HCT116 (cell line): ENCODE measurements around the gene MSH2. TPM values are rescaled to one million over a fixed set of nuclear protein-coding genes. Genes with fewer than 3 reads are reported as not detected.

Source experiments
- ATAC-seq: fragments of 200-7000 bp; cut with Tn5 transposase; 2 replicates; pipeline ENCODE4 v1.9.1; 2020; ENCODE audit warnings: mild to moderate bottlenecking, moderate library complexity
- BruUV-seq: library from RNA; stranded (reverse); fragments of 400-500 nt; replicated peaks from 2 replicates; lab custom pipeline; 2021; lab: Mats Ljungman, UMichigan
- CTCF ChIA-PET: fragments of 300-600 bp; sonication (Branson Sonifier 250); formaldehyde crosslinking; loops from one replicate; lab custom pipeline; 2021; ENCODE audit warnings: antibody characterized with exemption; lab: Charles Lee
- POLR2A ChIA-PET: fragments of 300-600, 350-600 bp; sonication (Branson Sonifier 250); formaldehyde crosslinking; loops from one replicate; lab custom pipeline; 2021; ENCODE audit warnings: antibody characterized with exemption; lab: Charles Lee
- RAD21 ChIA-PET, 2 experiments: fragments of 300-600 bp; sonication (Branson Sonifier 250); formaldehyde crosslinking; loops; one replicate each; lab custom pipeline; 2023; ENCODE audit warnings: low total read pairs in 2 of 2; ENCODE audit not compliant: uncharacterized antibody in 2 of 2, unreplicated experiment in 2 of 2, low non-redundant PET in 1 of 2; lab: Charles Lee
- DNase-seq: peaks from one replicate; pipeline ENCODE4 v3.0.0-alpha.2; 2010; ENCODE audit warnings: low read depth, low spot score
- H2AFZ ChIP-seq: fragments of 200-600 bp; shearing (Covaris generic), sonication (generic); 2 replicates; pipeline ENCODE4 v1.6.1; 2017; ENCODE audit warnings: low read depth, mixed run types, mixed read lengths, antibody characterized with exemption, low read length; ENCODE audit not compliant: poor library complexity, severe bottlenecking
- H3K27ac ChIP-seq: 2 replicates; pipeline ENCODE4 v1.5.1; 2012; ENCODE audit warnings: low read depth, low read length
- H3K27me3 ChIP-seq: fragments of 200-600 bp; sonication (generic); 2 replicates; pipeline ENCODE4 v1.6.1; 2016; ENCODE audit warnings: mixed run types, low read length, mixed read lengths; ENCODE audit not compliant: insufficient read depth
- H3K36me3 ChIP-seq, 2 experiments: fragments of 200-500 bp in 1 of 2; fragments of 200-600 bp in 1 of 2; sonication (Bioruptor generic) in 1 of 2; sonication (generic) in 1 of 2; 2 replicates each; pipeline versions ENCODE4 v1.5.1 to v1.6.1; 2014 to 2016; ENCODE audit warnings: low read length in 2 of 2, inconsistent platforms in 1 of 2, mixed read lengths in 1 of 2, mixed run types in 1 of 2; ENCODE audit not compliant: insufficient read depth in 2 of 2, control insufficient read depth in 1 of 2
- H3K4me1 ChIP-seq, 2 experiments: fragments of 200-600 bp in 1 of 2; sonication (generic) in 1 of 2; 2 replicates each; pipeline versions ENCODE4 v1.5.1 to v1.6.1; 2012 to 2017; ENCODE audit warnings: low read length in 2 of 2, inconsistent platforms in 1 of 2, mild to moderate bottlenecking in 1 of 2, mixed read lengths in 1 of 2, mixed run types in 1 of 2, moderate library complexity in 1 of 2; ENCODE audit not compliant: insufficient read depth in 2 of 2, control insufficient read depth in 1 of 2
- H3K4me2 ChIP-seq: fragments of 200-600 bp; sonication (generic); 2 replicates; pipeline ENCODE4 v1.6.1; 2017; ENCODE audit warnings: mixed run types, low read length, mixed read lengths
- H3K4me3 ChIP-seq, 2 experiments: fragments of 200-600 bp in 1 of 2; sonication (generic) in 1 of 2; replicated peaks in 1 of 2; 2 replicates each; pipeline ENCODE4 v1.5.1; 2011 to 2016; ENCODE audit warnings: low read length in 2 of 2, control low read depth in 1 of 2, low read depth in 1 of 2, mild to moderate bottlenecking in 1 of 2, mixed read lengths in 1 of 2, mixed run types in 1 of 2
- H3K79me2 ChIP-seq: fragments of 200-600 bp; sonication (generic); 2 replicates; pipeline ENCODE4 v1.6.1; 2017; ENCODE audit warnings: mild to moderate bottlenecking, mixed run types, low read length, moderate library complexity, mixed read lengths; ENCODE audit not compliant: insufficient read depth
- H3K9ac ChIP-seq: fragments of 200-600 bp; sonication (generic); 2 replicates; pipeline ENCODE4 v1.6.1; 2016; ENCODE audit warnings: low read length, mixed read lengths
- H3K9me2 ChIP-seq: fragments of 200-600 bp; sonication (generic), shearing (Covaris generic); 2 replicates; pipeline ENCODE4 v1.6.1; 2017; ENCODE audit warnings: mixed run types, mild to moderate bottlenecking, moderate library complexity; ENCODE audit not compliant: insufficient read depth
- H3K9me3 ChIP-seq, 2 experiments: fragments of 200-500 bp in 1 of 2; fragments of 200-600 bp in 1 of 2; sonication (Bioruptor generic) in 1 of 2; sonication (generic) in 1 of 2; 2 replicates each; pipeline ENCODE4 v1.6.1; 2014 to 2017; ENCODE audit warnings: low read length in 2 of 2, mixed read lengths in 2 of 2, inconsistent platforms in 1 of 2, low read depth in 1 of 2, mild to moderate bottlenecking in 1 of 2, mixed run types in 1 of 2, moderate library complexity in 1 of 2; ENCODE audit not compliant: control insufficient read depth in 1 of 2, insufficient read depth in 1 of 2
- H4K20me1 ChIP-seq: fragments of 200-600 bp; sonication (generic), shearing (Covaris generic); 2 replicates; pipeline ENCODE4 v1.6.1; 2017; ENCODE audit warnings: mixed run types, mild to moderate bottlenecking, moderate library complexity; ENCODE audit not compliant: insufficient read depth
- ATF3 ChIP-seq: IDR thresholded peaks from 2 replicates; pipeline ENCODE4 v1.6.1; 2012
- CEBPB ChIP-seq: IDR thresholded peaks from 2 replicates; pipeline ENCODE4 v1.6.1; 2012; ENCODE audit warnings: low read depth
- FOSL1 ChIP-seq: IDR thresholded peaks from 2 replicates; pipeline ENCODE4 v1.6.1; 2012; ENCODE audit warnings: low read depth
- JUND ChIP-seq: IDR thresholded peaks from 2 replicates; pipeline ENCODE4 v1.6.1; 2012
- POLR2A ChIP-seq: IDR thresholded peaks from 2 replicates; pipeline ENCODE4 v1.7.0; 2011; ENCODE audit warnings: borderline replicate concordance; ENCODE audit not compliant: insufficient read depth, insufficient read length; ENCODE audit errors: extremely low read depth
- RAD21 ChIP-seq: IDR thresholded peaks from 2 replicates; pipeline ENCODE4 v1.6.1; 2012; ENCODE audit warnings: low read depth, mild to moderate bottlenecking
- REST ChIP-seq: IDR thresholded peaks from 2 replicates; pipeline ENCODE4 v1.6.1; 2012; ENCODE audit warnings: low read depth
- SRF ChIP-seq: IDR thresholded peaks from 2 replicates; pipeline ENCODE4 v1.6.1; 2012; ENCODE audit warnings: low read depth
- TCF7L2 ChIP-seq: IDR thresholded peaks from 2 replicates; pipeline ENCODE4 v1.7.0; 2011; ENCODE audit warnings: borderline replicate concordance, inconsistent platforms; ENCODE audit not compliant: insufficient read depth, insufficient read length; ENCODE audit errors: extremely low read depth
- ZFX ChIP-seq: fragments of 450-650 bp; IDR thresholded peaks from 2 replicates; pipeline ENCODE4 v1.6.1; 2017
- intact Hi-C: fragments of 100-400 bp; cut with micrococcal nuclease; formaldehyde crosslinking; loops from 2 replicates; pipeline ENCODE4 v1.10.0; 2022
- total RNA-seq: library from RNA; stranded (reverse); gene quantifications from one replicate; pipeline ENCODE4 v1.2.1, GENCODE V29; 2021; ENCODE audit not compliant: unreplicated experiment

Gene MSH2
- total RNA-seq, 1 experiment from 2014 or later = 54.9 TPM

- no peaks in the 10 kb centered on the region for H3K9me2 ChIP-seq
- ATAC-seq = no peak
- POLR2A ChIA-PET = no interaction called here
- no peaks in the 10 kb centered on the region for H3K4me1 ChIP-seq
- no peaks in the 10 kb centered on the region for H4K20me1 ChIP-seq
- no peak overlapping the region for H3K4me3 ChIP-seq
- no peak overlapping the region for H2AFZ ChIP-seq
- CTCF ChIA-PET = no interaction called here
- no peaks in the 10 kb centered on the region for H3K27me3 ChIP-seq
- no peaks in the 10 kb centered on the region for H3K79me2 ChIP-seq
- DNase-seq = no peak
- no TSS peak for BruUV-seq
- no peak overlapping the region for H3K4me2 ChIP-seq
- no peak overlapping the region for H3K27ac ChIP-seq
- H3K9me3 ChIP-seq = no peaks in the 10 kb centered on the region
- H3K9ac ChIP-seq = no peak overlapping the region
- H3K36me3 ChIP-seq = no peaks in the 10 kb centered on the region; a peak in 1 of 4 replicates
- RAD21 ChIA-PET = no interaction called here
- intact Hi-C loops = no loop called here
- TF ChIP-seq FOSL1 (no peak), ATF3 (no peak), POLR2A (no peak), TCF7L2 (no peak), JUND (no peak), ZFX (no peak), REST (no peak), RAD21 (no peak)
Measured at GRCh38 chr2:47456851-47457250, 53.9 kb downstream of the MSH2 start.

GRCh38 chr2:47457268-47457667, 54.3 kb downstream of the MSH2 start:
- Histone ChIP-seq H3K27me3 (no peaks in the 10 kb centered on the region), H4K20me1 (no peaks in the 10 kb centered on the region), H2AFZ (no peak overlapping the region), H3K4me3 (no peak overlapping the region), H3K36me3 (no peaks in the 10 kb centered on the region; a peak in 1 of 4 replicates), H3K9me2 (no peaks in the 10 kb centered on the region), H3K9me3 (no peaks in the 10 kb centered on the region), H3K9ac (no peak overlapping the region), H3K27ac (no peak overlapping the region), H3K79me2 (no peaks in the 10 kb centered on the region), H3K4me2 (no peak overlapping the region), H3K4me1 (no peaks in the 10 kb centered on the region)
- ATAC-seq (no peak), DNase-seq (no peak)
- no TSS peak for BruUV-seq
- intact Hi-C loops = no loop called here
- RAD21 ChIA-PET = no interaction called here
- no peak for TF ChIP-seq REST
- no peak for TF ChIP-seq RAD21
- no peak for TF ChIP-seq SRF
- no peak for TF ChIP-seq CEBPB
- TF ChIP-seq, all 23 proteins: peak for 0
- CTCF ChIA-PET = no interaction called here
- POLR2A ChIA-PET = no interaction called here
